GM10248 (cell line): ENCODE data around the gene ENC1.
A peak's percentile ranks its signal among the peaks of the same experiment; 100 is the strongest.

Experiments
- CTCF ChIA-PET: fragments of 300-600 bp; sonication (Branson Sonifier 250); formaldehyde crosslinking; extraction: SDS; loops from one replicate; lab custom pipeline; 2021; ENCODE audit warnings: antibody characterized with exemption; lab: Yijun Ruan, JAX
- POLR2A ChIA-PET: fragments of 350-650 bp; sonication (Branson Sonifier 250); formaldehyde crosslinking; extraction: SDS; loops from one replicate; lab custom pipeline; 2020; ENCODE audit warnings: antibody characterized with exemption; lab: Yijun Ruan, JAX
- DNase-seq: peaks from one replicate; pipeline ENCODE4 v3.0.0; 2012; ENCODE audit errors: extremely low spot score
- CTCF ChIP-seq: IDR thresholded peaks from 2 replicates; pipeline ENCODE4 v1.5.1; 2012; ENCODE audit warnings: mild to moderate bottlenecking, low read depth; ENCODE audit errors: extremely low read depth, missing control alignments, control extremely low read depth

The ENC1 gene

GRCh38 chr5:74638970-74639806 is 1.3 kb downstream of the ENC1 start:
- TF ChIP-seq CTCF, result no peak
- CTCF ChIA-PET, result interaction anchor here (1.5 to 5.4 kb wide), 3 partner anchors 14 to 737 kb away, joined by 3 to 45 read pairs (median 5); no protein-coding TSS in a partner anchor
- DNase-seq, result peak; percentile 42
- POLR2A ChIA-PET, result no interaction called here

GRCh38 chr5:74638544-74638969 is 2.0 kb downstream of the ENC1 start:
- no peak for TF ChIP-seq CTCF
- ChIA-PET CTCF (interaction anchor here (0.6 kb wide), 1 partner anchor 1047 kb away, joined by 3 read pairs; no protein-coding TSS in a partner anchor), POLR2A (no interaction called here)
- no peak for DNase-seq

GRCh38 chr5:74636552-74636951 is 4.0 kb downstream of the ENC1 start:
- ChIA-PET POLR2A (no interaction called here), CTCF (no interaction called here)
- DNase-seq, result no peak
- TF ChIP-seq CTCF, result no peak

- ChIA-PET CTCF (no interaction called here), POLR2A (no interaction called here)
- no peak for DNase-seq
- no peak for TF ChIP-seq CTCF
Measured at GRCh38 chr5:74636149-74636548, 4.4 kb downstream of the ENC1 start.

DNA sequence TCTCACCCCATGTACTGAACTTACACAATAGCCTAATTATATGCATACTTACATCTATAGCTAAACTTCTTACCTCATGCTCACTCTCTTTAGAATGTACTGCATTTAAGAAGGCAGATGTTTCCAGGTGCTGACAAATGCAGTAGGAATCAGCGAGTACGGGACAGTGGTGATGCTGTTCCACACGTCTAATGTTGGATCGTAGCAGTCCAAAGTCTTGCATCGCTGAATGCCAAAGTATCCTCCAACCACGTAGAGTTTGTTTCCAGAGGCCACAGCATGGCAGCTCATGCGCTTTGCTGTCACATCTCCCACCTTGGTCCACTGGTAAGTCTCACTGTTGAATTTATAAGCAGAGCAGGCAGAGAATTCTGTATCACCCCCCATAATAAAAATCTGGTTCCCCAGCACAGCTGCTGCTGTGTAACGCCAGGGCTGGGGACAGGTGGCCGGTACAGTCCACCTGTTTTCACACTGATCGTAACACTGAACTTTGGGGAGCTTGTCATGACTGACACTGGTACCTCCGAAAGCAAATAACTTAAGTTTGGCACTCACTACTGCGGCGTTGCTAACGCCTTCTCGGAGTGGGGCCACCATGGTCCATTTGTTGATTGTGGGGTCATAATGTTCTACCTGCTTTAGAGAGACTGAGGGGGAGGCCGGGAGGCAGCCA is 5.8 kb downstream of the ENC1 start:
- TF ChIP-seq CTCF, result no peak
- ChIA-PET CTCF (interaction anchor here (1.2 to 2.6 kb wide), 6 partner anchors 8 to 732 kb away, joined by 4 to 18 read pairs (median 6); no protein-coding TSS in a partner anchor), POLR2A (no interaction called here)
- DNase-seq, result no peak

- no peak for TF ChIP-seq CTCF
- ChIA-PET POLR2A (interaction anchor here (0.5 kb wide), 1 partner anchor 776 kb away, joined by 3 read pairs; no protein-coding TSS in a partner anchor), CTCF (interaction anchor here (1.2 to 2.6 kb wide), 7 partner anchors 9 to 731 kb away, joined by 3 to 18 read pairs (median 5); no protein-coding TSS in a partner anchor)
- no peak for DNase-seq
Measured at GRCh38 chr5:74633695-74634094, 6.8 kb downstream of the ENC1 start.
